Naive thymus-derived CD8-positive, alpha-beta T cell (primary cell): ENCODE data around the gene TNFAIP2. TPM values are rescaled to one million over a fixed set of nuclear protein-coding genes. Genes with fewer than 3 reads are reported as not detected.

Source experiments
- ATAC-seq, 2 donors: fragments of 150-1000 bp; cut with Tn5 transposase in 1 of 2; sonication (Bioruptor Pico), chemical (Tn5 transposase) in 1 of 2; 1 replicate in 1 of 2; 2 replicates in 1 of 2; pipeline ENCODE4 v1.10.0; 2021; ENCODE audit warnings: mild to moderate bottlenecking in 2 of 2, moderate library complexity in 2 of 2
- POLR2A ChIA-PET: fragments of 350-600 bp; sonication (Branson Sonifier 250); formaldehyde crosslinking; loops from one replicate; lab custom pipeline; 2021; ENCODE audit warnings: antibody characterized with exemption; lab: Charles Lee
- DNase-seq, 10 donors: peaks; one replicate each; pipeline versions ENCODE4 v3.0.0 to v3.0.0-alpha.2; 2020 to 2022
- H3K27ac Mint-ChIP-seq, 10 donors: one replicate each; pipeline ENCODE4 v1.8.0; 2020 to 2022; ENCODE audit warnings: mild to moderate bottlenecking in 10 of 10, mixed read lengths in 10 of 10, moderate library complexity in 4 of 10, inconsistent platforms in 1 of 10
- H3K27me3 Mint-ChIP-seq, 5 donors: one replicate each; pipeline ENCODE4 v1.8.0; 2021 to 2022; ENCODE audit warnings: mixed read lengths in 5 of 5
- H3K36me3 Mint-ChIP-seq, 3 donors: one replicate each; pipeline ENCODE4 v1.8.0; 2020 to 2022; ENCODE audit warnings: mixed read lengths in 3 of 3, mild to moderate bottlenecking in 2 of 3, inconsistent platforms in 1 of 3
- H3K4me1 Mint-ChIP-seq, 4 donors: one replicate each; pipeline ENCODE4 v1.8.0; 2021 to 2022; ENCODE audit warnings: mixed read lengths in 4 of 4
- H3K4me3 Mint-ChIP-seq, 10 donors: one replicate each; pipeline ENCODE4 v1.8.0; 2020 to 2022; ENCODE audit warnings: mild to moderate bottlenecking in 10 of 10, mixed read lengths in 10 of 10, moderate library complexity in 6 of 10, inconsistent platforms in 1 of 10
- H3K9me3 Mint-ChIP-seq, 9 donors: one replicate each; pipeline ENCODE4 v1.8.0; 2020 to 2022; ENCODE audit warnings: mixed read lengths in 9 of 9, mild to moderate bottlenecking in 3 of 9, inconsistent platforms in 1 of 9, moderate library complexity in 1 of 9
- polyA plus RNA-seq, 3 donors: library from polyadenylated mRNA; unstranded; fragments of 300-500 nt; fragmentation: Illumina TruSeq; gene quantifications; one replicate each; pipeline ENCODE4 v1.2.3, GENCODE V29; 2021
- total RNA-seq, 8 experiments: library from RNA in 2 of 8; stranded (reverse) in 2 of 8; gene quantifications; one replicate each; pipeline ENCODE4 v1.2.3 and lab custom pipeline; 2021 to 2026

TNFAIP2 gene
- total and polyA plus RNA-seq, 5 experiments from 2014 or later, result 0.55 to 1.0 TPM; not detected in 3

- Mint-ChIP-seq H3K4me1 (peaks cover 0 to 4% (median 0%) of the 10 kb centered on the region in 4 donors), H3K4me3 (no peak overlapping the region), H3K9me3 (no peaks in the 10 kb centered on the region), H3K27me3 (peaks cover 5 to 29% (median 15%) of the 10 kb centered on the region in 5 donors), H3K36me3 (no peaks in the 10 kb centered on the region), H3K27ac (no peak overlapping the region)
- ATAC-seq (no peak), DNase-seq (no peak)
- POLR2A ChIA-PET, result no interaction called here
These were observed 25.8 kb upstream of the TNFAIP2 start for GRCh38 chr14:103097244-103097993.

- H3K36me3 Mint-ChIP-seq, result no peaks in the 10 kb centered on the region
- POLR2A ChIA-PET, result no interaction called here
- no peak overlapping the region for H3K27ac Mint-ChIP-seq
- H3K27me3 Mint-ChIP-seq, result peaks cover 5 to 37% (median 15%) of the 10 kb centered on the region in 5 donors
- H3K4me3 Mint-ChIP-seq, result no peak overlapping the region
- peaks cover 0 to 4% (median 0%) of the 10 kb centered on the region in 4 donors for H3K4me1 Mint-ChIP-seq
- DNase-seq, result no peak
- no peaks in the 10 kb centered on the region for H3K9me3 Mint-ChIP-seq
- no peak for ATAC-seq
These were observed 25.0 kb upstream of the TNFAIP2 start for GRCh38 chr14:103097994-103098957.

GRCh38 chr14:103099081-103099732, 24.1 kb upstream of the TNFAIP2 start:
- no peak overlapping the region for H3K4me3 Mint-ChIP-seq
- POLR2A ChIA-PET, result no interaction called here
- ATAC-seq (no peak), DNase-seq (no peak)
- no peaks in the 10 kb centered on the region for H3K36me3 Mint-ChIP-seq
- H3K27me3 Mint-ChIP-seq, result peaks cover 7 to 42% (median 19%) of the 10 kb centered on the region in 5 donors
- H3K4me1 Mint-ChIP-seq, result peaks cover 0 to 9% (median 2%) of the 10 kb centered on the region in 4 donors
- no peaks in the 10 kb centered on the region for H3K9me3 Mint-ChIP-seq
- no peak overlapping the region for H3K27ac Mint-ChIP-seq

GRCh38 chr14:103099733-103100280, 23.5 kb upstream of the TNFAIP2 start:
- no peak for DNase-seq
- peaks cover 7 to 44% (median 21%) of the 10 kb centered on the region in 5 donors for H3K27me3 Mint-ChIP-seq
- peaks cover 2 to 11% (median 4%) of the 10 kb centered on the region in 4 donors for H3K4me1 Mint-ChIP-seq
- H3K27ac Mint-ChIP-seq, result no peak overlapping the region
- ATAC-seq, result no peak
- H3K36me3 Mint-ChIP-seq, result no peaks in the 10 kb centered on the region
- POLR2A ChIA-PET, result no interaction called here
- no peaks in the 10 kb centered on the region for H3K9me3 Mint-ChIP-seq
- H3K4me3 Mint-ChIP-seq, result no peak overlapping the region

GRCh38 chr14:103100281-103101121, 22.8 kb upstream of the TNFAIP2 start:
- Mint-ChIP-seq H3K4me1 (peaks cover 8 to 16% (median 9%) of the 10 kb centered on the region in 4 donors), H3K4me3 (no peak overlapping the region), H3K27ac (no peak overlapping the region), H3K36me3 (no peaks in the 10 kb centered on the region), H3K9me3 (no peaks in the 10 kb centered on the region), H3K27me3 (peaks cover 7 to 51% (median 26%) of the 10 kb centered on the region in 5 donors)
- DNase-seq (no peak), ATAC-seq (no peak)
- POLR2A ChIA-PET, result no interaction called here

GRCh38 chr14:103101257-103101962, 21.9 kb upstream of the TNFAIP2 start:
- ATAC-seq (no peak), DNase-seq (no peak)
- Mint-ChIP-seq H3K4me3 (peak overlapping the region in 2 of 10 donors; percentile 18 to 19), H3K27ac (peak overlapping the region in 1 of 10 donors; percentile 29), H3K36me3 (no peaks in the 10 kb centered on the region), H3K9me3 (no peaks in the 10 kb centered on the region), H3K4me1 (peaks cover 8 to 16% (median 11%) of the 10 kb centered on the region in 4 donors), H3K27me3 (peaks cover 7 to 55% (median 26%) of the 10 kb centered on the region in 5 donors)
- POLR2A ChIA-PET, result no interaction called here

- DNase-seq, result no peak
- ATAC-seq, result no peak
- no peaks in the 10 kb centered on the region for H3K36me3 Mint-ChIP-seq
- H3K4me1 Mint-ChIP-seq, result peaks cover 8 to 16% (median 11%) of the 10 kb centered on the region in 4 donors
- no peak overlapping the region for H3K4me3 Mint-ChIP-seq
- H3K27ac Mint-ChIP-seq, result no peak overlapping the region
- POLR2A ChIA-PET, result no interaction called here
- H3K27me3 Mint-ChIP-seq, result peaks cover 7 to 52% (median 24%) of the 10 kb centered on the region in 5 donors
- H3K9me3 Mint-ChIP-seq, result no peaks in the 10 kb centered on the region
These were observed 21.1 kb upstream of the TNFAIP2 start for GRCh38 chr14:103101963-103102688.

- Mint-ChIP-seq H3K9me3 (no peaks in the 10 kb centered on the region), H3K4me1 (peaks cover 8 to 16% (median 11%) of the 10 kb centered on the region in 4 donors), H3K4me3 (no peak overlapping the region), H3K27ac (no peak overlapping the region), H3K27me3 (peaks cover 7 to 49% (median 21%) of the 10 kb centered on the region in 5 donors), H3K36me3 (no peaks in the 10 kb centered on the region)
- no peak for DNase-seq
- ATAC-seq, result no peak
- POLR2A ChIA-PET, result no interaction called here
These were observed 20.5 kb upstream of the TNFAIP2 start for GRCh38 chr14:103102689-103103260.

- peak overlapping the region in 4 of 10 donors; percentile 14 to 41 (median 34) for H3K4me3 Mint-ChIP-seq
- no peaks in the 10 kb centered on the region for H3K36me3 Mint-ChIP-seq
These were observed 19.5 kb upstream of the TNFAIP2 start for GRCh38 chr14:103103461-103104388.

GRCh38 chr14:103104389-103104653, 18.9 kb upstream of the TNFAIP2 start:
- Mint-ChIP-seq H3K27me3 (peaks cover 7 to 44% (median 21%) of the 10 kb centered on the region in 5 donors), H3K4me1 (peaks cover 8 to 16% (median 11%) of the 10 kb centered on the region in 4 donors), H3K9me3 (no peaks in the 10 kb centered on the region), H3K36me3 (no peaks in the 10 kb centered on the region), H3K27ac (no peak overlapping the region), H3K4me3 (no peak overlapping the region)
- no peak for ATAC-seq
- POLR2A ChIA-PET, result no interaction called here
- no peak for DNase-seq

More at GRCh38 chr14:103103461-103104388, 19.5 kb upstream of the TNFAIP2 start:
- peaks cover 8 to 16% (median 11%) of the 10 kb centered on the region in 4 donors for H3K4me1 Mint-ChIP-seq
- no peak overlapping the region for H3K27ac Mint-ChIP-seq
- DNase-seq (no peak), ATAC-seq (no peak)
- H3K9me3 Mint-ChIP-seq, result no peaks in the 10 kb centered on the region
- POLR2A ChIA-PET, result no interaction called here
- H3K27me3 Mint-ChIP-seq, result peaks cover 7 to 44% (median 21%) of the 10 kb centered on the region in 5 donors
